ENCODE measurements around the gene C17orf114.

The C17orf114 gene

GRCh38 chr17:4823373-4824089 lies 21.4 kb upstream of the C17orf114 start:
- Histone ChIP-seq H3K79me2 (replicated peaks; ENCODE audit: insufficient read depth, low read length) (no peaks in the 10 kb centered on the region), H3K4me2 (ENCODE audit: low read length) (no peak overlapping the region), H3K36me3 (ENCODE audit: insufficient read depth, low read length) (no peaks in the 10 kb centered on the region), H3K9me3 (ENCODE audit: low read length) (no peaks in the 10 kb centered on the region), H3K27ac (ENCODE audit: low read length) (no peak overlapping the region), H4K20me1 (ENCODE audit: insufficient read depth) (no peaks in the 10 kb centered on the region), H3K9me2 (ENCODE audit: insufficient read depth, low read length) (no peaks in the 10 kb centered on the region), H3F3A (ENCODE audit: insufficient read depth, low read length, poor library complexity, severe bottlenecking) (no peaks in the 10 kb centered on the region), H3K4me3 (ENCODE audit: low read length) (no peak overlapping the region), H3K9ac (ENCODE audit: low read length) (no peak overlapping the region), H3K27me3 (ENCODE audit: insufficient read depth, low read depth, low read length) (no peaks in the 10 kb centered on the region), H2AFZ (ENCODE audit: low read depth, low read length) (no peak overlapping the region)
- TF ChIP-seq EZH2 (IDR thresholded peaks at IDR 0.05; ENCODE audit: borderline replicate concordance, insufficient read depth, low read length, poor library complexity, severe bottlenecking) (no peak), POLR2AphosphoS5 (IDR thresholded peaks at IDR 0.05) (no peak), MXI1 (conservative IDR thresholded peaks at IDR 0.05; ENCODE audit: poor library complexity, severe bottlenecking) (no peak), RAD21 (conservative IDR thresholded peaks at IDR 0.05) (no peak)

- TF ChIP-seq REST (IDR thresholded peaks at IDR 0.05; ENCODE audit: borderline replicate concordance) = no peak
- TF ChIP-seq EP300 (conservative IDR thresholded peaks at IDR 0.05; ENCODE audit: poor library complexity, severe bottlenecking) = no peak
- TF ChIP-seq EZH2 (IDR thresholded peaks at IDR 0.05; ENCODE audit: borderline replicate concordance, insufficient read depth, low read length, poor library complexity, severe bottlenecking) = no peak
- no peak for TF ChIP-seq POLR2AphosphoS5 (IDR thresholded peaks at IDR 0.05)
- no peak for TF ChIP-seq SMC3 (conservative IDR thresholded peaks at IDR 0.05; ENCODE audit: poor library complexity)
- TF ChIP-seq CTCF (IDR thresholded peaks at IDR 0.05; ENCODE audit: poor library complexity, severe bottlenecking) = no peak
- no peak for TF ChIP-seq TAF1 (IDR thresholded peaks at IDR 0.05; ENCODE audit: low read depth)
- TF ChIP-seq MXI1 (conservative IDR thresholded peaks at IDR 0.05; ENCODE audit: poor library complexity, severe bottlenecking) = no peak
- TF ChIP-seq RAD21 (conservative IDR thresholded peaks at IDR 0.05) = no peak
Observed at GRCh38 chr17:4822835-4823234, 20.7 kb upstream of the C17orf114 start.

More at GRCh38 chr17:4822835-4823234, 20.7 kb upstream of the C17orf114 start:
- H4K20me1 ChIP-seq (ENCODE audit: insufficient read depth) = no peaks in the 10 kb centered on the region
- no peaks in the 10 kb centered on the region for H3K27me3 ChIP-seq (ENCODE audit: insufficient read depth, low read depth, low read length)
- no peaks in the 10 kb centered on the region for H3K9me3 ChIP-seq (ENCODE audit: low read length)
- H3K36me3 ChIP-seq (ENCODE audit: insufficient read depth, low read length) = no peaks in the 10 kb centered on the region
- no peak overlapping the region for H3K4me2 ChIP-seq (ENCODE audit: low read length)
- H2AFZ ChIP-seq (ENCODE audit: low read depth, low read length) = no peak overlapping the region
- no peak overlapping the region for H3K4me3 ChIP-seq (ENCODE audit: low read length)
- H3K9ac ChIP-seq (ENCODE audit: low read length) = no peak overlapping the region
- H3F3A ChIP-seq (ENCODE audit: insufficient read depth, low read length, poor library complexity, severe bottlenecking) = no peaks in the 10 kb centered on the region
- no peaks in the 10 kb centered on the region for H3K79me2 ChIP-seq (replicated peaks; ENCODE audit: insufficient read depth, low read length)
- H3K9me2 ChIP-seq (ENCODE audit: insufficient read depth, low read length) = no peaks in the 10 kb centered on the region
- H3K27ac ChIP-seq (ENCODE audit: low read length) = no peak overlapping the region

Data from neural cell (in vitro differentiated cells).